ENCODE data around the gene PTCH1.

GRCh38 chr9:95425910-95426551 lies 90.7 kb downstream of the PTCH1 start:
- no peak for TF ChIP-seq POLR2AphosphoS5 (IDR thresholded peaks at IDR 0.05)
- TF ChIP-seq CTCF (IDR thresholded peaks at IDR 0.05) = no peak
- TF ChIP-seq POLR2A (IDR thresholded peaks at IDR 0.05) = no peak

All from prostate gland (tissue), 2 donors.